ENCODE measurements around the gene C2orf69. TPM values are rescaled to one million over a fixed set of nuclear protein-coding genes. Genes with fewer than 3 reads are reported as not detected.
"Not testable (repeated sequence)": the region's sequence is repeated elsewhere in the genome, so short reads cannot be mapped to it uniquely, and the experiment has no call there.

Gene C2orf69
- total and polyA plus RNA-seq, 7 experiments from 2014 or later, result 10.1 to 15.4 (median 11.2) TPM

DNA sequence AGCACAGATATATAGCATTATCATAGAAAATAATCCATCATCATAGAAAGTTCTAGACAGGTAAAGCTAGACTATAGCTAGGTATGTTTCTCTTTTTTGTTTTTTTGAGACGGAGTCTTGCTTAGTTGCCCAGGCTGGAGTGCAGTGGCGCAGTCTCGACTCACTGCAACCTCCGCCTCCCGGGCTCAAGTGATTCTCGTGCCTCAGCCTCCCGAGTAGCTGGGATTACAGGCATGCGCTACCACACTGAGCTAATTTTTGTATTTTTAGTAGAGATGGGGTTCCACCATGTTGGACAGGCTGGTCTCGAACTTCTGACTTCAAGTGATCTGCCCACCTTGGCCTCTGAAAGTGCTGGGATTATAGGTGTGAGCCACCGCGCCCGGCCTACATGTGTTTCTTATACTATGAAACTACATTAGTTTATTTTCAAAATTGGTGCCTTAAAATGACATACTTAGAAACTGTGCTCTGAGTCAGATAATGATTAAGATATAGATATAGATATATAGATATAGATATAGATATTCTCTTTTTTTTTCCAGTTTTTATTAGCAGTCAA lies 1.5 kb downstream of the C2orf69 start:
- H3K27me3 Mint-ChIP-seq, CTCF ChIA-PET: not testable (repeated sequence)
- intact Hi-C loops (cut with micrococcal nuclease), result loop anchor here (5.0 to 10.0 kb wide), 4 partner anchors 460 to 1732 kb away; partner anchors contain the start of genes HYCC2 (in 1 of the 2), NDUFB3 (in 1 of the 2) and TMEM237 (in 1 of the 2)

DNA sequence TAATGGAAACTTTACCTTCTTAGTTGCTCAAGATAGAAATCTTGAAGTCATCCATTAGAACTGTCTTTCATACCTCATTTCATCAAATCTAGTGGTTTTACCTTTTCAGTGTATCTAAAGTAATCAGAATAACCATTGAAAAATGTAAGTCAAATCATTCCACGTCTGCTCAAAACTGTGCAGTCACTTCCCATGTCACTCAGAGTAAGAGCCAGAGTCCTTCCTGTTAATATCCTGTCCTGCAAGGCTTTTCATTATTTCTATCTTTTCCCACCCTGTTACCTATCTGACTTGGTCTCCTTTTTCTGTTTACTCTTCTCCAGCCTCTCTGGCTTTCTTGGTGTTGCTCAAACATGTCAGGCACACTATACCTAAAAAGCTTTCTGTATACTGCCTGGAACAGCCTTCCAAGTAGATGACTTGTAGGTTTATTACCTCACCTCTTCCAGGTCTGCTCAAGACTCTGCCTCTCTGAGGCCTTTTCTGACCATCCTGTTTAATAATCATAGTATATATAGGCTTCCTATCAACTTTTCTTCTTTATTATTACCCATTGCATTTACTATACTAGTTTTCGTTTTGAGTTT lies 3.4 kb downstream of the C2orf69 start:
- H3K9me3 ChIP-seq (ENCODE audit: control insufficient read depth in 2 of 3, low read length in 3 of 3), result peaks cover 0 to 7% (median 0%) of the 10 kb centered on the region in 3 experiments
- Mint-ChIP-seq H3K4me3 (peak overlapping the region in 9 of 10 donors; percentile 2 to 72 (median 33)), H3K4me1 (peaks cover 32 to 59% (median 48%) of the 10 kb centered on the region in 7 donors), H3K36me3 (peaks cover 11 to 40% (median 29%) of the 10 kb centered on the region in 5 donors), H3K9me3 (peaks cover 0 to 16% (median 0%) of the 10 kb centered on the region in 11 donors), H3K27me3 (no peaks in the 10 kb centered on the region), H3K27ac (peak overlapping the region in 8 of 9 donors; percentile 0 to 76 (median 4))
- no peak overlapping the region for H3K4me3 ChIP-seq (ENCODE audit: low read length)
- POLR2A ChIA-PET, result interaction anchor here (0.9 kb wide), 1 partner anchor 17 kb away, joined by 3 read pairs; no protein-coding TSS in a partner anchor
- H3K27me3 ChIP-seq (ENCODE audit: control insufficient read depth in 2 of 2, insufficient read depth in 2 of 2, low read length in 2 of 2), result no peaks in the 10 kb centered on the region
- DNase-seq, result no peak
- H3K4me1 ChIP-seq (ENCODE audit: control insufficient read depth in 2 of 2, insufficient read depth in 2 of 2, low read length in 2 of 2), result peaks cover 11 to 19% of the 10 kb centered on the region in 2 donors
- H3K36me3 ChIP-seq (ENCODE audit: control insufficient read depth in 2 of 3, insufficient read depth in 3 of 3, low read length in 3 of 3), result peaks cover 0 to 18% (median 0%) of the 10 kb centered on the region in 3 experiments
- CTCF ChIA-PET, result no interaction called here
- no peak for ATAC-seq
- no peak overlapping the region for H3K27ac ChIP-seq (ENCODE audit: low read depth, low read length)
- intact Hi-C loops (cut with micrococcal nuclease), result loop anchor here (5.0 to 10.0 kb wide), 4 partner anchors 458 to 1730 kb away; partner anchors contain the start of genes HYCC2 (in 1 of the 2), NDUFB3 (in 1 of the 2) and TMEM237 (in 1 of the 2)

More for the DNA sequence above, 1.5 kb downstream of the C2orf69 start:
- POLR2A ChIA-PET, result interaction anchor here (1.2 kb wide), 1 partner anchor 43 kb away, joined by 3 read pairs; the partner anchor contains the start of genes MAIP1 and TYW5
- Mint-ChIP-seq H3K9me3 (peaks cover 0 to 16% (median 0%) of the 10 kb centered on the region in 11 donors), H3K27ac (peak overlapping the region in 1 of 9 donors; percentile 38), H3K36me3 (peaks cover 11 to 27% (median 20%) of the 10 kb centered on the region in 5 donors), H3K4me3 (peak overlapping the region; percentile 44 to 100 (median 95)), H3K4me1 (peaks cover 29 to 52% (median 42%) of the 10 kb centered on the region in 7 donors)
- not testable (repeated sequence) for ATAC-seq; DNase-seq; H3K9me3 ChIP-seq (ENCODE audit: control insufficient read depth in 2 of 3, low read length in 3 of 3); H3K27ac ChIP-seq (ENCODE audit: low read depth, low read length); H3K27me3 ChIP-seq (ENCODE audit: control insufficient read depth in 2 of 2, insufficient read depth in 2 of 2, low read length in 2 of 2)
- H3K36me3 ChIP-seq (ENCODE audit: control insufficient read depth in 2 of 3, insufficient read depth in 3 of 3, low read length in 3 of 3), result peaks cover 0 to 18% (median 0%) of the 10 kb centered on the region in 3 experiments
- peaks cover 11 to 19% of the 10 kb centered on the region in 2 donors for H3K4me1 ChIP-seq (ENCODE audit: control insufficient read depth in 2 of 2, insufficient read depth in 2 of 2, low read length in 2 of 2)
- peak overlapping the region; percentile 75 for H3K4me3 ChIP-seq (ENCODE audit: low read length)

DNA sequence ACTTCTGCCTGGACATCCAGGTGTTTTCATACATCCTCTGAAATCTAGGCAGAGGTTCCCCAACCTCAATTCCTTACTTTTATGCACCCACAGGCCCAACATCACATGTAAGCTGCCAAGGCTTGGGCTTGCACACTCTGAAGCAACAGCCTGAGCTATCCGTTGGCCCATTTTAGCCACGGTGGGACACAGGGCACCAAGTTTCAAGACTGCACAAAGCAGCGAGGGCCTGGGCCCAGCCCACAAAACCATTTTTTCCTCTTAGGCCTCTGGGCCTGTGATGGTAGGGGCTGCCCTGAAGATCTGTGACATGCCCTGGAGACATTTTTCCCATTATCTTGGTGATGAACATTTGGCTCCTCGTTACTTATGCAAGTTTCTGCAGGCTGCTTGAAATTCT lies 5.9 kb downstream of the C2orf69 start:
- intact Hi-C loops (cut with micrococcal nuclease), result loop anchor here in 1 of 2 donors (10.0 kb wide), 1 partner anchor 1728 kb away; the partner anchor contains the start of gene TMEM237

DNA sequence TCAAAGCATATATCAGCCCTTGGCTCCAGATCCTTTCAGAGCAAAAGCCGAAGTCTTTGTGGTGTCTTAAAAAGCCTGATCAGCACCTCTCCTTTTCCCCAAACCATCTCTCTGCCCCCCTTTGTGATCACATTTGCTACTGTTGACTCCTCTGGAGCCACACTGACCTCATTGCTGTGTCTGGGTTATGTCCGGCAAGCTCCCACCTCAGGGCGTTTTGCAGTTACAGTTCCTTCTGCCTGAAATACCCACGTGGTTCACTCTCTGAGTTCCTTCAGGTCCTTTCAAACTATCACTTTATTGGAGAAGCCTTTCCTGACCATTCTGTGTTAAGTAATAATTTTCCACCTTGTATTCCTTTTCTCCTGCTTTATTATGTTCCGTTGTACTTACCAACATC lies 11.8 kb downstream of the C2orf69 start:
- H3K9me3 ChIP-seq (ENCODE audit: control insufficient read depth in 2 of 3, low read length in 3 of 3), result no peaks in the 10 kb centered on the region
- no peaks in the 10 kb centered on the region for H3K4me1 ChIP-seq (ENCODE audit: control insufficient read depth in 2 of 2, insufficient read depth in 2 of 2, low read length in 2 of 2)
- H3K27me3 ChIP-seq (ENCODE audit: control insufficient read depth in 2 of 2, insufficient read depth in 2 of 2, low read length in 2 of 2), result no peaks in the 10 kb centered on the region
- ChIA-PET POLR2A (interaction anchor here (0.6 kb wide), 1 partner anchor 48 kb away, joined by 3 read pairs; no protein-coding TSS in a partner anchor), CTCF (interaction anchor here (0.6 kb wide), 1 partner anchor 953 kb away, joined by 3 read pairs; no protein-coding TSS in a partner anchor)
- Mint-ChIP-seq H3K36me3 (peaks cover 0 to 23% (median 6%) of the 10 kb centered on the region in 5 donors), H3K9me3 (no peaks in the 10 kb centered on the region), H3K4me3 (no peak overlapping the region), H3K27ac (peak overlapping the region in 3 of 9 donors; percentile 54 to 72 (median 62)), H3K4me1 (peaks cover 9 to 26% (median 15%) of the 10 kb centered on the region in 7 donors), H3K27me3 (no peaks in the 10 kb centered on the region)
- no peak overlapping the region for H3K4me3 ChIP-seq (ENCODE audit: low read length)
- DNase-seq (no peak), ATAC-seq (no peak)
- no peak overlapping the region for H3K27ac ChIP-seq (ENCODE audit: low read depth, low read length)
- H3K36me3 ChIP-seq (ENCODE audit: control insufficient read depth in 2 of 3, insufficient read depth in 3 of 3, low read length in 3 of 3), result peaks cover 0 to 4% (median 0%) of the 10 kb centered on the region in 3 experiments
- intact Hi-C loops (cut with micrococcal nuclease), result no loop called here

More for the DNA sequence above, 5.9 kb downstream of the C2orf69 start:
- Mint-ChIP-seq H3K4me3 (no peak overlapping the region), H3K4me1 (peaks cover 23 to 50% (median 36%) of the 10 kb centered on the region in 7 donors), H3K36me3 (peaks cover 11 to 47% (median 29%) of the 10 kb centered on the region in 5 donors), H3K27me3 (no peaks in the 10 kb centered on the region), H3K27ac (no peak overlapping the region), H3K9me3 (peaks cover 0 to 16% (median 0%) of the 10 kb centered on the region in 11 donors)
- Histone ChIP-seq H3K36me3 (ENCODE audit: control insufficient read depth in 2 of 3, insufficient read depth in 3 of 3, low read length in 3 of 3) (peaks cover 0 to 11% (median 0%) of the 10 kb centered on the region in 3 experiments), H3K4me3 (ENCODE audit: low read length) (no peak overlapping the region), H3K27me3 (ENCODE audit: control insufficient read depth in 2 of 2, insufficient read depth in 2 of 2, low read length in 2 of 2) (no peaks in the 10 kb centered on the region), H3K4me1 (ENCODE audit: control insufficient read depth in 2 of 2, insufficient read depth in 2 of 2, low read length in 2 of 2) (peaks cover 11 to 13% of the 10 kb centered on the region in 2 donors), H3K27ac (ENCODE audit: low read depth, low read length) (no peak overlapping the region), H3K9me3 (ENCODE audit: control insufficient read depth in 2 of 3, low read length in 3 of 3) (peaks cover 0 to 7% (median 0%) of the 10 kb centered on the region in 3 experiments)
- ChIA-PET CTCF (no interaction called here), POLR2A (no interaction called here)
- DNase-seq (no peak), ATAC-seq (no peak)

DNA sequence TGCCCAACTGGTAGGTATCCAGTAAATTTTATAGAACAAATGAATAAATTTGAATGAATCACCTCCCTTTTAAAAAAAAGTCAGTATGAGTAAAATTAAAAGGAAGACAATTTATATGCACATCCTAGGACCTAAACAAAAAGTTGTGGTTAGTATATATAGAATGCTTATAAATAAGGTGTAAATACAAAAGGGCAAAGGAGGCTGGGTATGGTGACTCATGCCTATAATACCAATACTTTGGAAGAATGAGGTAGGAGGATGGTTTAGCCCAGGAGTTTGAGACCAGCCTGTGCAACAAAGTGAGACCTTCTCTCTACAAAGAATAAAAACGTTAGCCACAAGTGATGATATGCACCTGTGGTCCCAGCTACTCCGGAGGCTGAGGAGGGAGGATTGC lies 12.8 kb downstream of the C2orf69 start:
- H3K27ac ChIP-seq (ENCODE audit: low read depth, low read length), result no peak overlapping the region
- ChIA-PET CTCF (no interaction called here), POLR2A (no interaction called here)
- Mint-ChIP-seq H3K36me3 (peaks cover 0 to 18% (median under 1%) of the 10 kb centered on the region in 5 donors), H3K4me3 (no peak overlapping the region), H3K9me3 (no peaks in the 10 kb centered on the region), H3K4me1 (peaks cover 9 to 29% (median 12%) of the 10 kb centered on the region in 7 donors), H3K27ac (peak overlapping the region in 4 of 9 donors; percentile 35 to 65 (median 51)), H3K27me3 (no peaks in the 10 kb centered on the region)
- ATAC-seq, result no peak
- no peak for DNase-seq
- intact Hi-C loops (cut with micrococcal nuclease), result no loop called here
- no peak overlapping the region for H3K4me3 ChIP-seq (ENCODE audit: low read length)
- H3K36me3 ChIP-seq (ENCODE audit: control insufficient read depth in 2 of 3, insufficient read depth in 3 of 3, low read length in 3 of 3), result peaks cover 0 to 4% (median 0%) of the 10 kb centered on the region in 3 experiments
- no peaks in the 10 kb centered on the region for H3K4me1 ChIP-seq (ENCODE audit: control insufficient read depth in 2 of 2, insufficient read depth in 2 of 2, low read length in 2 of 2)
- H3K9me3 ChIP-seq (ENCODE audit: control insufficient read depth in 2 of 3, low read length in 3 of 3), result no peaks in the 10 kb centered on the region
- no peaks in the 10 kb centered on the region for H3K27me3 ChIP-seq (ENCODE audit: control insufficient read depth in 2 of 2, insufficient read depth in 2 of 2, low read length in 2 of 2)

DNA sequence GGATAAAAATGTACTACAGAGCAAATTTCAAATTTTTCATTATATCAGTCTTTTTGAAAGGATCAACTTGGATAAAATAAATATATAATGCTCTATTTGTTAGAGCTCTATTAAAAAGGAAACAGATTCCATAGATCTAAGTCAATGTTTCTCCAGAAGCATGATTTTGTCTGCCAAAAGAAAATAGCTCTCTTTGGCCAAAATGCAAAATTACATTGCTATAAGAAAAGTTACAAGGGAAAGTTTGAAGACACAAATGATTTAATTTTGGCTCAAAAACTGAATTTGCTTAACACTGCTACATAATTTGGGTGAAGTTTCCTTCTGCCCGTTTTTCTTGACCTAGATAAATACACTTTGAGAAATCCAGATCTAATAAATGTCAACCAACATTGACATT lies 15.7 kb downstream of the C2orf69 start:
- Histone ChIP-seq H3K9me3 (ENCODE audit: control insufficient read depth in 2 of 3, low read length in 3 of 3) (no peaks in the 10 kb centered on the region), H3K36me3 (ENCODE audit: control insufficient read depth in 2 of 3, insufficient read depth in 3 of 3, low read length in 3 of 3) (peaks cover 0 to 13% (median 6%) of the 10 kb centered on the region in 3 experiments), H3K27ac (ENCODE audit: low read depth, low read length) (no peak overlapping the region), H3K4me3 (ENCODE audit: low read length) (no peak overlapping the region), H3K4me1 (ENCODE audit: control insufficient read depth in 2 of 2, insufficient read depth in 2 of 2, low read length in 2 of 2) (no peaks in the 10 kb centered on the region), H3K27me3 (ENCODE audit: control insufficient read depth in 2 of 2, insufficient read depth in 2 of 2, low read length in 2 of 2) (no peaks in the 10 kb centered on the region)
- ChIA-PET CTCF (interaction anchor here (0.5 kb wide), 1 partner anchor 14 kb away, joined by 3 read pairs; no protein-coding TSS in a partner anchor), POLR2A (no interaction called here)
- no peak overlapping the region for H3K4me3 Mint-ChIP-seq
- H3K27me3 Mint-ChIP-seq, result no peaks in the 10 kb centered on the region
- H3K4me1 Mint-ChIP-seq, result peaks cover 5 to 32% (median 7%) of the 10 kb centered on the region in 7 donors
- peak overlapping the region in 3 of 9 donors; percentile 20 to 45 (median 32) for H3K27ac Mint-ChIP-seq
- no peak for DNase-seq
- peaks cover 0 to 9% (median 4%) of the 10 kb centered on the region in 5 donors for H3K36me3 Mint-ChIP-seq
- H3K9me3 Mint-ChIP-seq, result no peaks in the 10 kb centered on the region
- ATAC-seq, result no peak
- intact Hi-C loops (cut with micrococcal nuclease), result loop anchor here in 1 of 2 donors (1.0 to 2.0 kb wide), 2 partner anchors 14 to 16 kb away; partner anchors contain the start of gene C2orf69

All from naive thymus-derived CD4-positive, alpha-beta T cell (primary cell).